ENCODE results near the gene SCARB1.

Gene SCARB1

GRCh38 chr12:124754949-124755800 is 108.5 kb downstream of the SCARB1 start:
- FAIRE-seq, result no peak

- no peak for FAIRE-seq
Measured at GRCh38 chr12:124754491-124754890, 109.2 kb downstream of the SCARB1 start.

- no peak for FAIRE-seq
Measured at GRCh38 chr12:124753993-124754392, 109.7 kb downstream of the SCARB1 start.

DNA sequence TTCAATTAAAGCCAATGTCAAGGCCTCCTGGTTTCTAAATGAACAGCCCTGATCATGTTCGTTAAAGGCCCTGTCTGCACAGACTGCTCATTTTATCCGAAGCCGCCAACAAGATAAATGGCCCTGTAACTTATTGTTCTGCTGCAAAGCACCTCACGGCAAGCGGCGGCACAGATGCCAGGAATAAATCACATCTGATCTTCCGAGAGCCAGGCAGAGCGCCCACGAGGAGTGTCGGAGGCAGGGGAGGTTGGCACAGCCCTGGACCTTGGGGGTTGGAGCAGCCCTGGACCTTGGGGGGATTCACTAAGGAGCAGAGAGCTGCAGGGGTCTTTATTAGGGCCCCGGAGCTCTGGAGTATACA is 110.5 kb downstream of the SCARB1 start:
- no peak for FAIRE-seq

GRCh38 chr12:124752437-124753227 is 111.0 kb downstream of the SCARB1 start:
- FAIRE-seq, result no peak

- no peak for FAIRE-seq
Measured at GRCh38 chr12:124751654-124752355, 111.9 kb downstream of the SCARB1 start.

DNA sequence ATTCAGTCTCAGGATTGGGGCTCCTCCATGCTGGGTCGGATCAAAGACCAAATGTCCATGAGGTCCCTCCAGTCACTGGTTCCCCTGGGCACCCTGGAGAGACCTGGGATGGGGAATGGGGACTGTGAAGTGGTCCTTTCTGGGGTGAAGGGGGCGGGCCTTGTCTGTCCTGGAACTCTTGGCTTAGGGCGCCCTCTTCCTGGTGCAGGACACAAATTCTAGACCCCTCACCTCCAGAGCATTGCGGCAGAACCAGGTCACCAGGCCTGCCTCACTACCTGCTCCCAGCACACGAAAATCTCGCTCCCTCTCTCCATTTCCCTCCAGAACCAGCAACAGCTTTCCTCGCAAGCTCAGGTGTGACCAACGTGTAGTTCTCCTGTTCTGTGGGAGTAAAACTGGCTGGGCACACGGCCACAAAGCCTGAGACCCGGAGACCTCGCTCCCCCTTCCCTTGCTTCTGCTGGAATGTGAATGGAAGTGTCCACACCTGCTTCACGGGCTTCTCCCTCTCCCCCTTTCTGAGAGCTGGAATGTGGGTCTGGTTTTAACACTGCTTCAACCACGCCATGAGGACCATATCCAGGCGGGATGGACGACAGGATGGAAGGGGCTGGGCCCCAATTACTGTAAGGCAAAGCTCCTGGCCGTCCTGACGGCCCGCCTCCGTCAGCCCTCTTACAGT is 112.7 kb downstream of the SCARB1 start:
- FAIRE-seq, result no peak

- no peak for FAIRE-seq
Measured at GRCh38 chr12:124750149-124750656, 113.5 kb downstream of the SCARB1 start.

- no peak for FAIRE-seq
Measured at GRCh38 chr12:124749725-124750124, 113.9 kb downstream of the SCARB1 start.

- FAIRE-seq, result no peak
Measured at GRCh38 chr12:124747426-124748161, 116.1 kb downstream of the SCARB1 start.

DNA sequence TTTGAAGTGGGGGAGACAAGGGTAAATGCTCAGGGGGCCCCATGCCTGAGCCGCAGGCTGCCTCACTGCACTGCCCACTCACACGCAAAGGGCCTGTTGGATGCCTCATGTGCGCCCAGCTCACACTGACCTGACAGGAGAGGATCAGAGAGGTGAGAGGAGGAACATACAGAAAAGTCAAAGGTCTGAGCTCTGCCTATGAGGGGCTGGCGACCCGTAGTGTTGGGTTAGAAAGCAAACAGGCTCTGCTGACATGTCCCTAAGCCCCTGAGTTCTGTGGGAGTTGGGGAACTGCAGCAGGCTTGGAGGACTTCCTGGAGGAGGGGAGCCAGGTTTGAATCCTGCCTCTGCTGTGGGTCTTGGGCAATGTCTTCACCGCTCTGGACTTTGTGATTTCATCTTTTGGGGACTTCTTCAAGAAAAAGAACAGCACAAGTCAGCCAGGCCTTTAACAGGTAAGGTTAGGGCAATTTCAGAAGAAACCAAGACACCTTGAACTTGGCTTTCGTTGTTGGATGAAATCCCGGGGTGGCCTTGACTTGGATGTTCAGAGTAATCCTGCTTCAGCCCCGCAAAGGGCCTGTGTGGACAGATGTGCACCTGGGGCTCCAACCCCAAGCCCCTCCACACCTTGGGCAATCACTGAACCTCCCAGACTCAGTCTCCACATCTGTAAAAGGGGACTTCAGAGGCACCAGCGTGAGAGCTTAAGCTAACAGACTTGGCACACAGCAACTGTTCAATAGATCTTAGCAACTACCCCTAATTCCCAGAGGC is 116.8 kb downstream of the SCARB1 start:
- FAIRE-seq, result no peak

DNA sequence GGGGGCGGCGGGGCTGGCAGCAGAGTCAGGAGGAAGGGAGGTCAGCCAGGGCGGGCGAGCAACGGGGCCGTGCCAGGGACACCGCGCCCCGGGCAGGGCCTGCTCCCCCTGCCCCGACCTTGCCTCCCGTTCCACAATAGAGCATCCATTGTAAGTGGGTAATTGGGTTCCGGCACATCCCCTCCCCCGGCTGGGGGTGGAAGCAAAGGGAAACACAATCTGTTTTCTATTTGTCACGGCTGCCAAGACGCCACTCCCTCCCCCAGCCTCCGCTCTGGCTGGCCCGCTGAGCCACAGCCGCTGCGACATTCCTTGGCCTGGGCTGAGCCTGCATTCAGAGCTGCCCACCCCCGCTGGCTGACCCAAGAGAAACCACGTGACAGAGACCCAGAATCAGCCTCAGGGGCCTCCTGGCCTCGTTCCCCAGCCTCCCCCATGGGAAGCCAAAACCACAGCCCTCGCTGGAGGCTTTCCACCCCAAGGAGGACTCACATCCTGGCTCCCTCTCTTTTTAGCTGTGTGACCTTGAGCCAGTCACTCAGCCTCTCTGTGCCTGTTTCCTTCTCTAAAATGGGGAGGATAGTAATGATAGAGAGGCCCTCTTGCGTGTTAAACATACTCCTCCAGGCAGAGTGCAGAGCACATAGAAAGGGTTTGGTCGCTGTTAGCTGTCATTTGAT is 117.6 kb downstream of the SCARB1 start:
- no peak for FAIRE-seq

DNA sequence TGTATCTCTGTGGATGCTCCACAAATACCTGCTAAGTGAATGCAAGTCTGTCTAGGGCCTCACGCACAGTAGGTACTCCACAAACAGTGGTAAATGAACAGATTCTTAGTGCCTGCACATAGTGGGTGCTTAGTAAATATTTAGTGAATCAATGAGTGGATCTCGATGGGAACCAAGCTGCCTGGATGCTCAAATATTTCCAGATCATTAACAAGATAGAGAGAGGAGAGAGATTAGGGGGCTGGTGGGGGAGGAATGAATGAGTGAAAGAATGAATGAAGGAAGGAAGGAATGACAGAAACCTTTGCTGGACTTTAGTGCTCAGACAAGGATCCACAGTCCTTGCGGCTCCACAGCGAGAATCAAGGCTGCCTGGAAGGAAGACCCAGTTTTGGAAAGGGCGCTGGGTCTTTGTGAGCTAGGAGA is 118.2 kb downstream of the SCARB1 start:
- no peak for FAIRE-seq

DNA sequence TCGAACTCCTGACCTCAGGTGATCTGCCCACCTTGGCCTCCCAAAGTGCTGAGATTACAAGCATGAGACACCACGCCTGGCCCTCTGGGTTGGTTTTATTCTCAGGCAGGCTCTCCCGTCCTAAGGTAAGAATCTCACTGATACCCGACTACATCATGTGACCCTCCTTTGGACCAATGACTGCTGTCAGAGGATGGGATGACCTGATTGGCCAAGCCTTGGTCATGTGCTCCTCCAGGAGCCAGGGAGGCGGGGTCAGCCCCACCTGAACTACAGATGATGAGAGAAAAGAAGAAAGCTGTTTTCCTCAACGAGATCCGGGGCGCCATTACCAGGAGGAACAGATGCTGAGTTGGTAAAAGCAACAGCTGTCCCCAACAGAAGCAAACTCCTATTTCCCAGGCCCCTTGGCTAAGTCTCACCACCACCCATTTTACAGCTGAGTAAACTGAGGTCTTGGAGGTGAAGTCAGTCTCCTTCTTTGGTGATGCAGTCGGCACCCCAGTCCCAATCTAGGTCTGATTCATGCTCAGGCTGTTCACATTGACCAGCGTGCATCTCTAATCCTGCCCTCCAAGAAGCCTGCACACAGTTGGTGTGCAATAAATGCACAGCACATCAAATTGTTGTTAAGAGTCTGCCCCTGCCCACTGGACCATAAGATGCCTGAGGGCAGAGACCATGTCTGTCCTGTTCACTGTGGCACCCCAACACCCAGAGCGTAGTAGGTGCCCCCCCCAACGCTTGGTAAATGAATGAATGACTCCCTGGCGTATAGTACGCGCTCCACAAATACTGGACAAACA is 118.8 kb downstream of the SCARB1 start:
- FAIRE-seq, result no peak

DNA sequence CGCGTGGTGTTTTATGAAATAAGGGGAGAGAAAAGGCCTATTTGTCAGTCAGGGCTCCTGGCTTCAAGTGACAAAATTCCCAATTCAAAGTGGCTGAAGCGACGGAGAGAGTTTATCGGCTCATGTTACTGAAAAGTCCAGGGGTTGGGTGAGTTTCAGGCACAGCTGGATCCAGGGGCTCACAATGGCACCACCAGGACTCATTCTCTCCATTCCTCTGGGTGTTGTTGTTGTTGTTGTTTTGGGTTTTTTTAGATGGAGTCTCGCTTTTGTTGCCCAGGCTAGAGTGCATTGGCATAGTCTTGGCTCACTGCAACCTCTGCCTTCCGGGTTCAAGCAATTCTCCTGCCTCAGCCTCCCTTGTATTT is 119.4 kb downstream of the SCARB1 start:
- FAIRE-seq, result no peak

DNA sequence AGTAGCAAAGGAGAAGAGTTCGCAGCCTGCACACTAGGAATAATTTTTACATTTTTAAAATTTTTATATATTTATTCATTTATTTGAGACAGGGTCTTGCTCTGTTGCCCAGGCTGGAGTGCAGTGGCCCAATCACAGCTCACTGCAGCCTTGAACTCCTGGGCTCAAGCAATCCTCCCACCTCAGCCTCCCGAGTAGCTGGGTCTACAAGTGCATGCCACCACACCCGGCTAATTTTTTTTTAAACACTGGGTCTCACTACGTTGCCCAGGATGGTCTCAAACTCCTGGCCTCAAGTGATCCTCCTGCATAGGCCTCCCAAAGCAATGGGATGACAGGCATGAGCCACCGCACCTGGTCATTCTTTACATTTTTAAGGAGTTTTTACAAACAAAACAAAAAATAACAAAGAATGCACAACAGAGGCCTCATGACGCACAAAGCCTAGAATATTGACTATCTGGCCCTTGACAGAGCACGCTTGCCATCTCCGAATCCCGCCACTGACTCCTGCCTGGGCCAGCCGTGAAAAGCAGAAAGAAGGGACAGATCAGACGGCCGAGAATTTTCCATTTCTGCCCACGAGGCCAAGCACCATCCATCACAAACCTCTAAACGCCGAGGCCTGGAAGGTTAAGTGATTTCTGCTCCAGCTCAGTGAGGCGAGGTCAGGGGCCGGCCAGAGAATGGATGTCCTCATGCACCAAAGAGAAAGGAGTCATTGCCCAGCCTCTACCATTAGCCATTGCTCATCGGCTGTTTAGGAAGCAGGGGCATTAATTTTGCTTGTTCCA is 120.0 kb downstream of the SCARB1 start:
- no peak for FAIRE-seq

GRCh38 chr12:124742678-124743077 is 121.0 kb downstream of the SCARB1 start:
- FAIRE-seq, result no peak

GRCh38 chr12:124742111-124742510 is 121.6 kb downstream of the SCARB1 start:
- no peak for FAIRE-seq

- FAIRE-seq, result no peak
Measured at GRCh38 chr12:124741211-124741610, 122.5 kb downstream of the SCARB1 start.

Measured in G401.6 (cell line).